ENCODE results near the gene UBL3. TPM values are rescaled to one million over a fixed set of nuclear protein-coding genes. Genes with fewer than 3 reads are reported as not detected.

Gene UBL3
- total RNA-seq, 1 experiment from 2014 or later, result 10.7 TPM

GRCh38 chr13:29799041-29799440 lies 51.4 kb downstream of the UBL3 start:
- Histone ChIP-seq H3K79me2 (ENCODE audit: insufficient read depth, low read length) (no peaks in the 10 kb centered on the region), H2AFZ (ENCODE audit: low read depth, low read length, poor library complexity, severe bottlenecking) (no peak overlapping the region), H3K27me3 (ENCODE audit: insufficient read depth, low read length) (no peaks in the 10 kb centered on the region), H3K36me3 (ENCODE audit: control insufficient read depth in 1 of 2, insufficient read depth in 2 of 2, low read length in 2 of 2) (no peaks in the 10 kb centered on the region), H4K20me1 (ENCODE audit: insufficient read depth) (no peaks in the 10 kb centered on the region), H3K9me3 (ENCODE audit: control insufficient read depth in 1 of 2, insufficient read depth in 1 of 2, low read depth in 1 of 2, low read length in 2 of 2) (no peaks in the 10 kb centered on the region), H3K9ac (ENCODE audit: low read length) (no peak overlapping the region), H3K9me2 (ENCODE audit: insufficient read depth) (no peaks in the 10 kb centered on the region), H3K4me3 (replicated peaks in 1 of 2; ENCODE audit: low read depth in 1 of 2, low read length in 2 of 2) (no peak overlapping the region), H3K4me1 (ENCODE audit: control insufficient read depth in 1 of 2, insufficient read depth in 2 of 2, low read length in 2 of 2) (no peaks in the 10 kb centered on the region), H3K27ac (ENCODE audit: low read depth, low read length) (no peak overlapping the region), H3K4me2 (ENCODE audit: low read length) (no peak overlapping the region)
- ATAC-seq (no peak), DNase-seq (ENCODE audit: low read depth, low spot score) (no peak)
- CTCF ChIA-PET, result interaction anchor here (1.0 kb wide), 1 partner anchor 333 kb away, joined by 3 read pairs; no protein-coding TSS in a partner anchor
- BruUV-seq (replicated peaks), result no TSS peak
- RAD21 ChIA-PET (ENCODE audit: low non-redundant PET in 1 of 2, low total read pairs in 2 of 2, uncharacterized antibody in 2 of 2, unreplicated experiment in 2 of 2), result no interaction called here
- TF ChIP-seq CEBPB (IDR thresholded peaks at IDR 0.05; ENCODE audit: low read depth) (no peak), MAX (IDR thresholded peaks at IDR 0.05) (no peak), RAD21 (IDR thresholded peaks at IDR 0.05; ENCODE audit: low read depth) (no peak), YY1 (IDR thresholded peaks at IDR 0.05; ENCODE audit: extremely low read depth, insufficient replicate concordance, low read depth, low read length) (no peak), POLR2A (IDR thresholded peaks at IDR 0.05; ENCODE audit: borderline replicate concordance, extremely low read depth, insufficient read depth, insufficient read length) (no peak), EZH2phosphoT487 (IDR thresholded peaks at IDR 0.05; ENCODE audit: borderline replicate concordance) (no peak), REST (IDR thresholded peaks at IDR 0.05; ENCODE audit: low read depth) (no peak), FOSL1 (IDR thresholded peaks at IDR 0.05; ENCODE audit: low read depth) (no peak), EGR1 (IDR thresholded peaks at IDR 0.05; ENCODE audit: low read depth) (no peak), CBX3 (IDR thresholded peaks at IDR 0.05; ENCODE audit: low read depth) (no peak), SIN3A (IDR thresholded peaks at IDR 0.05; ENCODE audit: low read depth) (no peak), ZFX (IDR thresholded peaks at IDR 0.05) (no peak), ZNF274 (IDR thresholded peaks at IDR 0.05; ENCODE audit: low read depth, low read length) (no peak), SRF (IDR thresholded peaks at IDR 0.05; ENCODE audit: low read depth) (no peak), ELF1 (IDR thresholded peaks at IDR 0.05; ENCODE audit: borderline replicate concordance, low read depth) (no peak), EZH2 (IDR thresholded peaks at IDR 0.05) (no peak), ZBTB33 (IDR thresholded peaks at IDR 0.05; ENCODE audit: extremely low read depth, insufficient replicate concordance, low read length) (no peak)
- TF ChIP-seq, protein P1, sequence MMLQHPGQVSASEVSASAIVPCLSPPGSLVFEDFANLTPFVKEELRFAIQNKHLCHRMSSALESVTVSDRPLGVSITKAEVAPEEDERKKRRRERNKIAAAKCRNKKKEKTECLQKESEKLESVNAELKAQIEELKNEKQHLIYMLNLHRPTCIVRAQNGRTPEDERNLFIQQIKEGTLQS (IDR thresholded peaks at IDR 0.05), result no peak
- POLR2A ChIA-PET, result no interaction called here
- intact Hi-C loops (cut with micrococcal nuclease), result no loop called here
